ENCODE data around the gene PACSIN2.

The PACSIN2 gene

DNA sequence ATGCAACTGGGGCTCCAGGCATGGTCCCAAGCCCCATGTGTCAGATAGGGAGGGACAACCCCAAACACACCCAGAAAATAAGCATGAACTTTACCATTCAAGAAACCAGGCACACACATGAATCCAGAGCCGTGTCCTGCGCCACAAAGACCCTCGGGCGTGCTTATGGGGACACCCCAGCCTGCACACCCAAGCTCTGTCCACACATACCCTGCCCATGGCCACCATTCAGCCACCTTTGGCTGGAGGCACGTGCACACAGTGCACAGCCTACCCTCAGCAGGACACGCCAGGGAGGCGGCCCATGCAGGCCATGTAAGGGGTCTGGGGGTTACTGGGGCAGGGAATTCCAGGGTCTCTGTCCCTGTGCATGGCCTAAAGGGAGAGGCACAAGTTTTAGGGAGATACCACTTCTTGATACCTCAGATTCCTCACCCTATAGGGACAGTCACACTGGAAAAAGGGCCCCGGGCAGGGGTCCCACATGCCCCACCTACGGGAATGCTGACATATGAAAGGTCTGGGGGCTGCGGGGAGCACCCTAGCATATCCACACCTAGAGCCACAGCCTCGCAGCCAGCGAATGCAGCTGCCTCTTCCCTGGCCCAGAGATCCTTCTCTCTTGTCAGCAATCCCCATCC, 20.6 kb downstream of the PACSIN2 start:
- peak overlapping the region; percentile 91 for H3K27ac ChIP-seq
- TF ChIP-seq, protein P1, sequence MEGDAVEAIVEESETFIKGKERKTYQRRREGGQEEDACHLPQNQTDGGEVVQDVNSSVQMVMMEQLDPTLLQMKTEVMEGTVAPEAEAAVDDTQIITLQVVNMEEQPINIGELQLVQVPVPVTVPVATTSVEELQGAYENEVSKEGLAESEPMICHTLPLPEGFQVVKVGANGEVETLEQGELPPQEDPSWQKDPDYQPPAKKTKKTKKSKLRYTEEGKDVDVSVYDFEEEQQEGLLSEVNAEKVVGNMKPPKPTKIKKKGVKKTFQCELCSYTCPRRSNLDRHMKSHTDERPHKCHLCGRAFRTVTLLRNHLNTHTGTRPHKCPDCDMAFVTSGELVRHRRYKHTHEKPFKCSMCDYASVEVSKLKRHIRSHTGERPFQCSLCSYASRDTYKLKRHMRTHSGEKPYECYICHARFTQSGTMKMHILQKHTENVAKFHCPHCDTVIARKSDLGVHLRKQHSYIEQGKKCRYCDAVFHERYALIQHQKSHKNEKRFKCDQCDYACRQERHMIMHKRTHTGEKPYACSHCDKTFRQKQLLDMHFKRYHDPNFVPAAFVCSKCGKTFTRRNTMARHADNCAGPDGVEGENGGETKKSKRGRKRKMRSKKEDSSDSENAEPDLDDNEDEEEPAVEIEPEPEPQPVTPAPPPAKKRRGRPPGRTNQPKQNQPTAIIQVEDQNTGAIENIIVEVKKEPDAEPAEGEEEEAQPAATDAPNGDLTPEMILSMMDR (conservative IDR thresholded peaks at IDR 0.05; ENCODE audit: low read depth): no peak
- ChIA-PET POLR2A (ENCODE audit: low non-redundant PET) (no interaction called here), CTCF (no interaction called here)
- no peak for DNase-seq (ENCODE audit: low spot score)

DNA sequence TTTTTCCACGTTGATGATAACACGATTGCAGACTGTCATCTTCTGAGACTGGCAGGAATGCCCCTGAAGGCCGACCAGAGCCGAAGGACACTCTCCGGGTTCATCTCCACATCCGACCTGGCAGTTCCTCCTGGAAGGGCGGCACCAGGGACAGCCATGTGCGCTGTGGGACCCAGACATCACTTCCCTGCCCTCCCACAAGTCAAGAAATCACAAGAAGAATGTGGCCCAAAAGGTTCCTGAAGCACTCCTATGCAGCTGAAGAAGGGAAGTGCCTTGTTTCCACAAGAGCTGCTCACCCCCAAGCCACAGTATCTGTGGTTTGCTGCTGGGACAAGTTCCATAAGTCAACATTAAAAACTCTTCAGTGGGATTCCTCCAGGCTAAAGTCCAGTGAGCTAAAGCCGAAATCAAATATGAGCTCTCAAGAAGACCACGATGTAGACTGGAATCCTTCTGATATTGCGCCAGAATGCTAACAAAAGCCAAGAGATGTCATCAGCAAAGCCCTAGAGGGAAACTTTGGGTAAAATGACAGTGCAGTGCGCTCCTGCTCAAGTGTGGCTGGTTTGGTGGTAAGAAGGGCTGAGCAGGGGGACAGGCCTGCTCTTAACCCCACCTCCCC, 21.2 kb downstream of the PACSIN2 start:
- no peak for DNase-seq (ENCODE audit: low spot score)
- POLR2A ChIA-PET (ENCODE audit: low non-redundant PET): no interaction called here
- CTCF ChIA-PET: no interaction called here
- H3K27ac ChIP-seq: peak overlapping the region; percentile 91
- TF ChIP-seq, protein P1 (conservative IDR thresholded peaks at IDR 0.05; ENCODE audit: low read depth): no peak

DNA sequence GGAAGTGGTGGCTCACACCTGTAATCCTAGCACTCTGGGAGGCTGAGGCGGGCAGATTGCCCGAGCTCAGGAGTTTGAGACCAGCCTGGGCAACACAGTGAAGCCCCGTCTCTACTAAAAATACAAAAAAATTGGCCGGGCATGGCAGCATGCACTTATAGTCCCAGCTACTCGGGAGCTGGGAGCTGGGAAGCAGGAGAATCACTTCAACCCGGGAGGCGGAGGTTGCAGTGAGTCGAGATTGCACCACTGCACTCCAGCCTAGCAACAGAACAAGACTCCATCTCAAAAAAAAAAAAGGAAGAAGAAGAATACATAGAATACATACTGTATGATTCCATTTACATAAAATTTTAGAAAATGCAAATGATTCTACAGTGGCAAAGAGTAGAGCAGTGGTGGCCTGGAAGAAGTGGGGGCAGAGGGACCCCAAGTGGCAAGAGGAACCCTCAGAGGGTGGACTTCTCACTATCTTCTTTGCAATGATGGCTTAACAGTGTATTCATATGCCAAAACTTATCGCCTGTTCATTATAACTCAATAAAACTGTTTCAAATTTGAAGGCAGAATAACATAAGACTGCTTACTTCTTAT, 22.0 kb downstream of the PACSIN2 start:
- TF ChIP-seq, protein P1 (conservative IDR thresholded peaks at IDR 0.05; ENCODE audit: low read depth): no peak
- no peak overlapping the region for H3K27ac ChIP-seq
- POLR2A ChIA-PET (ENCODE audit: low non-redundant PET): no interaction called here
- CTCF ChIA-PET: no interaction called here
- DNase-seq (ENCODE audit: low spot score): no peak

DNA sequence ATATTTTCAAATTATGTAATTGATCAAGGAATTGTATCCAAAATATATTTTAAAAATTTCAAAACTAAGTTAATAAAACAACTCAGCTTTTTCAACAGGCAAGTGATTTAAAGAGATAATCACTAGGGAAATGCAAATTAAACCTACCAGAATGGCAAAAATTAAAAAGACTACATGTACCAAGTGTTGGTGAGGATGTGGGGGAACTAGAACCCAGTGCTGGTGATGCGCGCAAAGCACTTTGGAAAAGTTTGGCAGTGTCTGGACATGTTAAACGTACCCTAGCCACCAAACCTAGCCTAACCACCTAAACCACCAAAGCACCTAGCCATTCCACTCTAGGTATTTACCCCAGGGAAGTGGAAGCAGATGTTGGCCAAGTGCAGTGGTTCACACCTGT, 22.9 kb downstream of the PACSIN2 start:
- no peak for DNase-seq (ENCODE audit: low spot score)
- H3K27ac ChIP-seq: no peak overlapping the region
- POLR2A ChIA-PET (ENCODE audit: low non-redundant PET): no interaction called here
- CTCF ChIA-PET: interaction anchor here (0.7 kb wide), 1 partner anchor 52 kb away, joined by 5 read pairs; no protein-coding TSS in a partner anchor
- TF ChIP-seq, protein P1 (conservative IDR thresholded peaks at IDR 0.05; ENCODE audit: low read depth): no peak

DNA sequence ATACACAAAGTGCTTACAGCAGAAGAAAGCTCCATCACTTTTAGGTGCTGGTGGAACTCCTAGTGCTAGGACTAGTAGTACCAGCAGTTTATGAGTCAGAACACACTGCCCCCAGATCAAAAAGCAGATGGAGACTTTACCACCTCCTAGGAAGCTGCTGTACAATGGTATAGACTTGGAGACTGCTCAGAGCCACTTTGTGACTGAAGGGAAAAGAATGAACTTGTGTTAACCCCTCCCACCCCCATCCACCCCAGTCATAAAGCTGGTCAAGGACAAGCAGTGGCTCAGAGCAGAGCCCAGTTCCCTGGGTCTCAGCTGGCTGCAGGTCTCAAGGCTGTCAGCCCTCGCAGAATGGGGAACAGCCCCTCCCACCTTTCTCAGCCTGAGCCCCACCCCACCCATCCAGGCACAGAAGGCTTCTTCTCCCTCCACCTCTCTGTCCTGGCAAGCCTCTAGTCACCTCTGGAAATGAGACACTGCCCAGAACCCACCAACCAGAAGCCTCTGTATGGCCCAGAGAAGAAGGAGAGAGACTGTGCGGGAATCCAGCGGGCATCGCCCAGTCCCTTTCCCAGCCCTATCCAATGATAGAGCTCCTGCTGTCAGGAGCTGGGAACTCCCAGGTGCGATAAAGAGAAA, 23.8 kb downstream of the PACSIN2 start:
- no peak for DNase-seq (ENCODE audit: low spot score)
- CTCF ChIA-PET: interaction anchor here (1.4 kb wide), 1 partner anchor 18 kb away, joined by 3 read pairs; no protein-coding TSS in a partner anchor
- POLR2A ChIA-PET (ENCODE audit: low non-redundant PET): no interaction called here
- peak overlapping the region; percentile 83 for H3K27ac ChIP-seq
- TF ChIP-seq, protein P1 (conservative IDR thresholded peaks at IDR 0.05; ENCODE audit: low read depth): no peak

DNA sequence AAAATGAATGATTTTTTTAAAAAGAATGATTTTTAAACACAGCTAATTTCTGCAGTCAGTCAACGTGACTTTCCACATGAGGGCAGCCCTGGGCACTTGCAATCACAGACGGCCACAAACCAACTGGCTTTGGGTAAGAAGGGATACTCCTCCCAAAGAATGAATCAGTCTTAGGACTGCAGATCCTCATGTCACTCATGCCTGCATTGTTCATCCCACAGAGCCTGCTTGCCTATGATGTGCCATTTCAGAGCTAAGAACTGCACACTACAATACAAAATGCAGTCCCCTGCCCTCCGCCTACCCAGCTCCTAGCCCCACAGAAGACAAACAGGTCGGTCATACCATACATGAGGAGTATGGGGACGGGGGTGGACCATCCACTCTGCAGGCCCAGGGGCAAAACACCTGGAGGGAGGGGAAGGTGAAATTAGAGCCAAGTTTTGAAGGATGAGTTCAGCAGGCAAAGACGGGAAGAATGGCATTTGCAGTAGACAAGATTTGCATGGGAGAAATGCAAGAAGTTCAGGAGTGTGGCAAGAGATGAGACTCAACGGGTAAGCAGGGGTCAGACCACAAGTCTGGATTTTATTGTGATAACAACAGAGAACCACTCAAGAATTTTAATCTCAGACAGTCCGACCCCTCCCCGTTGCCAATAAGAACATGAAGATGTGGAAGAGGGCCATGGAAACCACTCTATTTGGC, 24.7 kb downstream of the PACSIN2 start:
- ChIA-PET POLR2A (ENCODE audit: low non-redundant PET) (no interaction called here), CTCF (interaction anchor here (0.6 to 1.4 kb wide), 5 partner anchors 19 to 1443 kb away, joined by 3 to 4 read pairs (median 3); no protein-coding TSS in a partner anchor)
- peak overlapping the region; percentile 83 for H3K27ac ChIP-seq
- TF ChIP-seq, protein P1 (conservative IDR thresholded peaks at IDR 0.05; ENCODE audit: low read depth): peak; percentile 58
- peak; percentile 77 for DNase-seq (ENCODE audit: low spot score)

All from RWPE1 (cell line).